Measurements from ENCODE around the gene PRKAR2B. TPM values are rescaled to one million over a fixed set of nuclear protein-coding genes. Genes with fewer than 3 reads are reported as not detected.

PRKAR2B gene
- 3.6 and 4.0 TPM in 2 replicates for total RNA-seq

DNA sequence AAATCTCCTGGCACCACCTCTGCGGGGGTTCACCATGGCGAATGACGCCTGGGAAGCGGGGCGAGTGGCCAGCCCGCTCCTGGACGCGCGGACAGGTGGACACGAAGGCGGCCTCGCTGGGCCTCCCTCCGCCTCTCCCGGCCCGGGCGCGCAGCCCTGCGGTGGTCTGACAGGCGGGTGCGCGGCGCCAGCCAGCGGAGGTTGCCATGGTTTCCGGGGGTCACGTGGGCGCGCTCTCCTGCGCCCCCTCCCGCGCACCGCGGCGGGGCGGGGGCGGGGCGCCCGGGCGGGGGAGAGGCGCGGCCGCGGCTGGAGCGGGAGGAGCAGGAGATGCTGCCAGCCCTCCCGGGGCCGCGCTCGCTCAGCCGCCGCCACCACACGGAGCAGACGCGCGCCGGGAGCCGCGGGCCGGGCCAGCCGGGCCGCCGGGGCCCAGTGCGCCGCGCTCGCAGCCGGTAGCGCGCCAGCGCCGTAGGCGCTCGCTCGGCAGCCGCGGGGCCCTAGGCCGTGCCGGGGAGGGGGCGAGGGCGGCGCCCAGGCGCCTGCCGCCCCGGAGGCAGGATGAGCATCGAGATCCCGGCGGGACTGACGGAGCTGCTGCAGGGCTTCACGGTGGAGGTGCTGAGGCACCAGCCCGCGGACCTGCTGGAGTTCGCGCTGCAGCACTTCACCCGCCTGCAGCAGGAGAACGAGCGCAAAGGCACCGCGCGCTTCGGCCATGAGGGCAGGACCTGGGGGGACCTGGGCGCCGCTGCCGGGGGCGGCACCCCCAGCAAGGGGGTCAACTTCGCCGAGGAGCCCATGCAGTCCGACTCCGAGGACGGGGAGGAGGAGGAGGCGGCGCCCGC is at the start of gene PRKAR2B:
Gene PRKAR2B, plus strand, starts transcription at position 359 of the 848 bp plus-strand sequence. Its CDS starts 203 bp downstream, at position 562.

DNA sequence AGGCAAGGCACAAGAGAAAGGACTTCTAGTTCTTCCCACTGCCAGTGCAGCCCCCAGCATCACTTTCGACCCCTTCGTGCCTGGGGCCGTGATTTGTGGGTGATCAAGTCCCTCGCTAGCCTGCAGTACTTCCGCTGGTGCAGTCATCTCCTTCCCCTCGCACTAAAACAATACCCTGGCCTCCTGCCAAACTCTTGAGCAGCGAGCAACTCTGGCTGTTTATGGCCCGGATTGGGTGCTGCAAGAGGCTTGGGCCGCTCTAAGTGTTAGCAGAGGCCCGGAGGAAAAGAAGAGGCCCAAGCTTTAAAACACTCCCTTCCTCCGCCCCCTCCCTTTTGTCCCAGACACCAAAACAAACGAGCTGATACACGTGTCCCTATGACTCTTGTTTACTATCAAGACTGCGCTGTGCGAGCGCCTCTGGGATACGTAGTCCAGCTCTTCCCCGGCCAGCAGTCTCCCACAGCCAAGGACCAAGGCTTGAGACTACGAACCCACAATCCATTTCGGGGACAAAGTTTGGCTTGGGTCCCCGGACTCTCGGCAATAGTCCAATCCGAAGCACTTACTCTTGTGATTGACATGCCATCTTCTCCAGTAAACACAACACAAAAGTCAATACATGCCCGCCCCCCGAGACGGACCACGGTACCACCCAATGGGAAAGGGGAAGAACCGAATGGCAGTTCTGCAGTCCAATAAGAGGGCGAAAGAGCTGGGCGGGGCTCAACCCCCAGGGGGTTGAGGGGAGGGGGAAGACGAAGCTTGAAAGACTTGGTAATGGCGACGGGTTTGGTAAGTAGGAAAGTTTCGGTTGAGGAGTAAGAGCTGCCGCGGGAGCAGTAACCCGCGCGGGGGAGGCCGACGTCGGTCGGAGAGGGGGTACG is 124.0 kb downstream of the PRKAR2B start, which contains the start of gene HBP1:
Gene HBP1, plus strand, starts transcription at position 771 of the 887 bp plus-strand sequence. CDS start 10,891 bp downstream, outside the sequence.

Other genes with a start within 250 kb of the PRKAR2B start
- not detected in 2 replicates for gene PIK3CG, start 179.4 kb upstream of the PRKAR2B start, total RNA-seq
- gene HBP1, start 124.3 kb downstream of the PRKAR2B start, total RNA-seq = 69.8 and 77.3 TPM in 2 replicates

All from pericardium fibroblast (primary cell).